ENCODE data around the gene ZNF582. TPM values are rescaled to one million over a fixed set of nuclear protein-coding genes. Genes with fewer than 3 reads are reported as not detected.

Gene ZNF582
- total and polyA plus RNA-seq, 2 donors (not counting 1 experiment from before 2014, with no cell fraction given), result 4.8 to 10.0 TPM

DNA sequence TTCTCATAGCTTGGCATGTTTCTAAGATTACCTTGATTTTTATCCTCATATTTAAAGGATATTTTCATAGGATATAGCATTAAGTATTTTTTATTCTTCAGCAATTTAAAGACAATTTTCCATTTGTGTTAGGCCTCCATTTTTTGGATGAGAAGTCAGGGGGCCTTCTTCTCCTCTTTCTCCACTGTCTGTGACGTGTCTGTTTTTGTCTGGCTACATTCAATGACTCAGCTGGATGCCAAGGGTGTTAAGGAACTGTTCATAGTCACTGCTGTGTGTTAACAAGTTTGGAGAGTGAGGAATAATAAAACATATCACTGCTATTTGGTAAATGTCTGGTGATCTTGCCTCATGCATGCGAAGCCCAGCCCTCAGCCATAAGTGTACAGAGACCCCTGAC lies 36.4 kb downstream of the ZNF582 start:
- intact Hi-C loops (cut with micrococcal nuclease), result no loop called here
- CTCF ChIA-PET, result interaction anchor here (2.4 kb wide), 1 partner anchor 104 kb away, joined by 8 read pairs; no protein-coding TSS in a partner anchor

DNA sequence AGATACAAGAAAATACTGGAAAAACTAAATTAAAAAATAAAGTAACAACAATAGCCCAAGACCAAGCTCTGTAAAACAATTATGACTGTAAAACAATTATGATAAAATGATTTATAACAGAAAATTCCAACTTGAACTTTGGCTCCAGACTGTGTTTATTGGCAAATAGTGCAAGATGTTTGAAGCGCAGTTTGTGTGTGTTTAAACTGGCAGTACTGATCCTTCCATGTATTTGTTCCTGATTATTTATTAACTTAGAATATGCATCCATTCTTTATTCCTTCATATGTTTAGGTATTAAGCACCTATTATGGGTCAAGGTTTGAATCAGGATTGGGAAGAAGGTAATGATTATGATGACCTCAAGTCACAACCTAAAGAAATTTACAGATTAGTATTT lies 37.8 kb downstream of the ZNF582 start:
- DNase-seq, result no peak
- H3K9me3 ChIP-seq (ENCODE audit: control extremely low read depth in 1 of 3, control insufficient read depth in 2 of 3, insufficient read depth in 1 of 3, low read length in 2 of 3), result peaks cover 0 to 1% (median 0%) of the 10 kb centered on the region in 3 donors
- intact Hi-C loops (cut with micrococcal nuclease), result no loop called here
- peaks cover 20% of the 10 kb centered on the region for H3K9me3 Mint-ChIP-seq (ENCODE audit: insufficient read depth)
- no peak for ATAC-seq (ENCODE audit: low read depth)
- no peaks in the 10 kb centered on the region for H4K20me1 ChIP-seq (ENCODE audit: control insufficient read depth, insufficient read depth, low read length, poor library complexity, severe bottlenecking)
- no peak overlapping the region for H3K4me2 ChIP-seq (replicated peaks; ENCODE audit: low read depth, low read length, poor library complexity, severe bottlenecking)
- H3K27ac Mint-ChIP-seq, result no peak overlapping the region
- H3K27me3 Mint-ChIP-seq, result no peaks in the 10 kb centered on the region
- H3K79me2 ChIP-seq (ENCODE audit: control insufficient read depth, insufficient read depth, low read length), result no peaks in the 10 kb centered on the region
- no peak for TF ChIP-seq EZH2 (IDR thresholded peaks at IDR 0.05; ENCODE audit: borderline replicate concordance, insufficient read depth, low read depth, low read length, poor library complexity, severe bottlenecking)
- TF ChIP-seq, protein P1, sequence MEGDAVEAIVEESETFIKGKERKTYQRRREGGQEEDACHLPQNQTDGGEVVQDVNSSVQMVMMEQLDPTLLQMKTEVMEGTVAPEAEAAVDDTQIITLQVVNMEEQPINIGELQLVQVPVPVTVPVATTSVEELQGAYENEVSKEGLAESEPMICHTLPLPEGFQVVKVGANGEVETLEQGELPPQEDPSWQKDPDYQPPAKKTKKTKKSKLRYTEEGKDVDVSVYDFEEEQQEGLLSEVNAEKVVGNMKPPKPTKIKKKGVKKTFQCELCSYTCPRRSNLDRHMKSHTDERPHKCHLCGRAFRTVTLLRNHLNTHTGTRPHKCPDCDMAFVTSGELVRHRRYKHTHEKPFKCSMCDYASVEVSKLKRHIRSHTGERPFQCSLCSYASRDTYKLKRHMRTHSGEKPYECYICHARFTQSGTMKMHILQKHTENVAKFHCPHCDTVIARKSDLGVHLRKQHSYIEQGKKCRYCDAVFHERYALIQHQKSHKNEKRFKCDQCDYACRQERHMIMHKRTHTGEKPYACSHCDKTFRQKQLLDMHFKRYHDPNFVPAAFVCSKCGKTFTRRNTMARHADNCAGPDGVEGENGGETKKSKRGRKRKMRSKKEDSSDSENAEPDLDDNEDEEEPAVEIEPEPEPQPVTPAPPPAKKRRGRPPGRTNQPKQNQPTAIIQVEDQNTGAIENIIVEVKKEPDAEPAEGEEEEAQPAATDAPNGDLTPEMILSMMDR (IDR thresholded peaks at IDR 0.05), result no peak
- no peaks in the 10 kb centered on the region for H3K27me3 ChIP-seq (replicated peaks in 1 of 4; ENCODE audit: control extremely low read depth in 1 of 4, control insufficient read depth in 3 of 4, insufficient read depth in 4 of 4, low read length in 3 of 4)
- no peak overlapping the region for H3K4me3 ChIP-seq (ENCODE audit: control extremely low read depth in 1 of 5, extremely low read depth in 1 of 5, insufficient read depth in 1 of 5, low read depth in 2 of 5, low read length in 4 of 5)
- H3K4me1 ChIP-seq (ENCODE audit: control insufficient read depth in 2 of 2, insufficient read depth in 2 of 2, low read length in 2 of 2), result no peaks in the 10 kb centered on the region
- H3K9ac ChIP-seq (ENCODE audit: low read length), result no peak overlapping the region
- H3K36me3 ChIP-seq (replicated peaks in 1 of 2; ENCODE audit: control extremely low read depth in 1 of 2, control insufficient read depth in 1 of 2, extremely low read depth in 1 of 2, insufficient read depth in 2 of 2, low read length in 1 of 2), result no peaks in the 10 kb centered on the region
- no peak overlapping the region for H3K27ac ChIP-seq (ENCODE audit: low read length in 2 of 2)
- no peak overlapping the region for H3K4me3 Mint-ChIP-seq
- H3K4me1 Mint-ChIP-seq, result no peaks in the 10 kb centered on the region
- POLR2A ChIA-PET, result no interaction called here
- no peak overlapping the region for H2AFZ ChIP-seq (ENCODE audit: insufficient read depth, low read depth, low read length, poor library complexity, severe bottlenecking)
- no CpG with 5 or more reads among the region's 1 CpG for WGBS (ENCODE audit: insufficient coverage)
- CTCF ChIA-PET, result interaction anchor here (2.4 kb wide), 1 partner anchor 102 kb away, joined by 8 read pairs; no protein-coding TSS in a partner anchor

More for the DNA sequence above, 36.4 kb downstream of the ZNF582 start:
- Mint-ChIP-seq H3K4me3 (no peak overlapping the region), H3K4me1 (no peaks in the 10 kb centered on the region), H3K27ac (no peak overlapping the region), H3K9me3 (ENCODE audit: insufficient read depth) (peaks cover 29% of the 10 kb centered on the region), H3K27me3 (no peaks in the 10 kb centered on the region)
- H3K27ac ChIP-seq (ENCODE audit: low read length in 2 of 2), result no peak overlapping the region
- no peak overlapping the region for H3K4me3 ChIP-seq (ENCODE audit: control extremely low read depth in 1 of 5, extremely low read depth in 1 of 5, insufficient read depth in 1 of 5, low read depth in 2 of 5, low read length in 4 of 5)
- ATAC-seq (ENCODE audit: low read depth) (no peak), DNase-seq (no peak)
- no peak overlapping the region for H2AFZ ChIP-seq (ENCODE audit: insufficient read depth, low read depth, low read length, poor library complexity, severe bottlenecking)
- H3K9ac ChIP-seq (ENCODE audit: low read length), result no peak overlapping the region
- H3K79me2 ChIP-seq (ENCODE audit: control insufficient read depth, insufficient read depth, low read length), result no peaks in the 10 kb centered on the region
- no peaks in the 10 kb centered on the region for H4K20me1 ChIP-seq (ENCODE audit: control insufficient read depth, insufficient read depth, low read length, poor library complexity, severe bottlenecking)
- no peaks in the 10 kb centered on the region for H3K4me1 ChIP-seq (ENCODE audit: control insufficient read depth in 2 of 2, insufficient read depth in 2 of 2, low read length in 2 of 2)
- POLR2A ChIA-PET, result no interaction called here
- H3K4me2 ChIP-seq (replicated peaks; ENCODE audit: low read depth, low read length, poor library complexity, severe bottlenecking), result no peak overlapping the region
- 100% methylated on average over 1 of the region's 2 CpGs for WGBS (ENCODE audit: insufficient coverage)
- H3K27me3 ChIP-seq (replicated peaks in 1 of 4; ENCODE audit: control extremely low read depth in 1 of 4, control insufficient read depth in 3 of 4, insufficient read depth in 4 of 4, low read length in 3 of 4), result no peaks in the 10 kb centered on the region
- H3K9me3 ChIP-seq (ENCODE audit: control extremely low read depth in 1 of 3, control insufficient read depth in 2 of 3, insufficient read depth in 1 of 3, low read length in 2 of 3), result peaks cover 1 to 5% (median 2%) of the 10 kb centered on the region in 3 donors
- no peaks in the 10 kb centered on the region for H3K36me3 ChIP-seq (replicated peaks in 1 of 2; ENCODE audit: control extremely low read depth in 1 of 2, control insufficient read depth in 1 of 2, extremely low read depth in 1 of 2, insufficient read depth in 2 of 2, low read length in 1 of 2)
- no peak for TF ChIP-seq EZH2 (IDR thresholded peaks at IDR 0.05; ENCODE audit: borderline replicate concordance, insufficient read depth, low read depth, low read length, poor library complexity, severe bottlenecking)
- TF ChIP-seq, protein P1 (IDR thresholded peaks at IDR 0.05), result no peak

Measured in B cell (primary cell).